Activated B cell treated with CpG ODN at 0.5 μM for 24 hours (primary cell): ENCODE measurements around the gene TDRD10. TPM values are rescaled to one million over a fixed set of nuclear protein-coding genes. Genes with fewer than 3 reads are reported as not detected.

Experiments
- ATAC-seq: fragments of 200-7000 bp; cut with Tn5 transposase; one replicate; pipeline ENCODE4 v1.10.0; 2021; ENCODE audit warnings: low read depth, mild to moderate bottlenecking, moderate library complexity
- CTCF ChIA-PET: fragments of 350-600 bp; sonication (Branson Sonifier 250); formaldehyde crosslinking; loops from one replicate; lab custom pipeline; 2021; ENCODE audit warnings: antibody characterized with exemption; lab: Charles Lee
- POLR2A ChIA-PET: fragments of 350-600 bp; sonication (Branson Sonifier 250); formaldehyde crosslinking; loops from one replicate; lab custom pipeline; 2021; ENCODE audit warnings: antibody characterized with exemption; lab: Charles Lee
- DNase-seq: peaks from one replicate; pipeline ENCODE4 v3.0.0; 2022
- H3K27ac Mint-ChIP-seq: one replicate; pipeline ENCODE4 v1.8.0; 2020; ENCODE audit warnings: mixed read lengths
- H3K27me3 Mint-ChIP-seq: one replicate; pipeline ENCODE4 v1.8.0; 2021; ENCODE audit warnings: mixed read lengths
- H3K36me3 Mint-ChIP-seq: one replicate; pipeline ENCODE4 v1.8.0; 2021; ENCODE audit warnings: low read depth, mixed read lengths
- H3K4me1 Mint-ChIP-seq: one replicate; pipeline ENCODE4 v1.8.0; 2021; ENCODE audit warnings: mixed read lengths
- H3K4me3 Mint-ChIP-seq: one replicate; pipeline ENCODE4 v1.8.0; 2020; ENCODE audit warnings: mild to moderate bottlenecking, mixed read lengths
- H3K9me3 Mint-ChIP-seq: one replicate; pipeline ENCODE4 v1.8.0; 2020; ENCODE audit warnings: mixed read lengths
- CTCF ChIP-seq: fragments of 200-600 bp; IDR thresholded peaks from one replicate; pipeline ENCODE4 v1.8.0; 2022; ENCODE audit warnings: antibody characterized with exemption, mild to moderate bottlenecking
- intact Hi-C: fragments of 100-400 bp; cut with micrococcal nuclease; formaldehyde crosslinking; loops from one replicate; pipeline ENCODE4 v1.15.1; 2024
- total RNA-seq: library from RNA; stranded (reverse); gene quantifications from 2 replicates; pipeline ENCODE4 v1.2.3, GENCODE V29; 2022

TDRD10 gene
- total RNA-seq, 1 donor from 2014 or later: not detected

- no peak overlapping the region for H3K27ac Mint-ChIP-seq
- no peaks in the 10 kb centered on the region for H3K36me3 Mint-ChIP-seq
- H3K27me3 Mint-ChIP-seq: peaks cover 36% of the 10 kb centered on the region
- ATAC-seq (no peak), DNase-seq (no peak)
- H3K4me3 Mint-ChIP-seq: no peak overlapping the region
- H3K9me3 Mint-ChIP-seq: no peaks in the 10 kb centered on the region
- TF ChIP-seq CTCF: no peak
- peaks cover under 1% of the 10 kb centered on the region for H3K4me1 Mint-ChIP-seq
- ChIA-PET POLR2A (interaction anchor here (0.6 kb wide), 1 partner anchor 9 kb away, joined by 4 read pairs; no protein-coding TSS in a partner anchor), CTCF (no interaction called here)
- intact Hi-C loops: no loop called here
Observed at GRCh38 chr1:154572468-154573167, 70.6 kb downstream of the TDRD10 start.

GRCh38 chr1:154573168-154573510 lies 71.1 kb downstream of the TDRD10 start:
- Mint-ChIP-seq H3K4me1 (no peaks in the 10 kb centered on the region), H3K4me3 (no peak overlapping the region), H3K27ac (no peak overlapping the region)

GRCh38 chr1:154574716-154575115 lies 72.7 kb downstream of the TDRD10 start:
- no peak overlapping the region for H3K4me3 Mint-ChIP-seq
- H3K36me3 Mint-ChIP-seq: peaks cover 17% of the 10 kb centered on the region
- ChIA-PET CTCF (no interaction called here), POLR2A (no interaction called here)
- H3K9me3 Mint-ChIP-seq: no peaks in the 10 kb centered on the region
- H3K27me3 Mint-ChIP-seq: peaks cover 17% of the 10 kb centered on the region
- intact Hi-C loops: no loop called here
- H3K27ac Mint-ChIP-seq: no peak overlapping the region
- no peak for TF ChIP-seq CTCF
- DNase-seq (no peak), ATAC-seq (no peak)
- H3K4me1 Mint-ChIP-seq: no peaks in the 10 kb centered on the region

More at GRCh38 chr1:154573168-154573510, 71.1 kb downstream of the TDRD10 start:
- TF ChIP-seq CTCF: no peak
- ATAC-seq (no peak), DNase-seq (no peak)
- ChIA-PET POLR2A (no interaction called here), CTCF (no interaction called here)
- Mint-ChIP-seq H3K36me3 (peaks cover 1% of the 10 kb centered on the region), H3K27me3 (peaks cover 31% of the 10 kb centered on the region), H3K9me3 (no peaks in the 10 kb centered on the region)
- intact Hi-C loops: no loop called here

- H3K27ac Mint-ChIP-seq: no peak overlapping the region
- intact Hi-C loops: no loop called here
- DNase-seq (no peak), ATAC-seq (no peak)
- ChIA-PET CTCF (no interaction called here), POLR2A (no interaction called here)
- H3K36me3 Mint-ChIP-seq: peaks cover 23% of the 10 kb centered on the region
- peaks cover 16% of the 10 kb centered on the region for H3K27me3 Mint-ChIP-seq
- H3K4me1 Mint-ChIP-seq: no peaks in the 10 kb centered on the region
- TF ChIP-seq CTCF: no peak
- H3K9me3 Mint-ChIP-seq: no peaks in the 10 kb centered on the region
- no peak overlapping the region for H3K4me3 Mint-ChIP-seq
Observed at GRCh38 chr1:154575147-154575927, 73.3 kb downstream of the TDRD10 start.

GRCh38 chr1:154575951-154576566 lies 74.0 kb downstream of the TDRD10 start:
- Mint-ChIP-seq H3K4me1 (no peaks in the 10 kb centered on the region), H3K9me3 (no peaks in the 10 kb centered on the region), H3K27me3 (peaks cover 10% of the 10 kb centered on the region), H3K36me3 (peaks cover 29% of the 10 kb centered on the region), H3K4me3 (no peak overlapping the region), H3K27ac (no peak overlapping the region)
- ATAC-seq (no peak), DNase-seq (no peak)
- intact Hi-C loops: no loop called here
- ChIA-PET CTCF (interaction anchor here (1.6 kb wide), 1 partner anchor 16 kb away, joined by 4 read pairs; no protein-coding TSS in a partner anchor), POLR2A (no interaction called here)
- TF ChIP-seq CTCF: no peak
